ENCODE results near the gene C18orf32.

GRCh38 chr18:49467599-49467998 lies 19.4 kb downstream of the C18orf32 start:
- TF ChIP-seq, protein P1, sequence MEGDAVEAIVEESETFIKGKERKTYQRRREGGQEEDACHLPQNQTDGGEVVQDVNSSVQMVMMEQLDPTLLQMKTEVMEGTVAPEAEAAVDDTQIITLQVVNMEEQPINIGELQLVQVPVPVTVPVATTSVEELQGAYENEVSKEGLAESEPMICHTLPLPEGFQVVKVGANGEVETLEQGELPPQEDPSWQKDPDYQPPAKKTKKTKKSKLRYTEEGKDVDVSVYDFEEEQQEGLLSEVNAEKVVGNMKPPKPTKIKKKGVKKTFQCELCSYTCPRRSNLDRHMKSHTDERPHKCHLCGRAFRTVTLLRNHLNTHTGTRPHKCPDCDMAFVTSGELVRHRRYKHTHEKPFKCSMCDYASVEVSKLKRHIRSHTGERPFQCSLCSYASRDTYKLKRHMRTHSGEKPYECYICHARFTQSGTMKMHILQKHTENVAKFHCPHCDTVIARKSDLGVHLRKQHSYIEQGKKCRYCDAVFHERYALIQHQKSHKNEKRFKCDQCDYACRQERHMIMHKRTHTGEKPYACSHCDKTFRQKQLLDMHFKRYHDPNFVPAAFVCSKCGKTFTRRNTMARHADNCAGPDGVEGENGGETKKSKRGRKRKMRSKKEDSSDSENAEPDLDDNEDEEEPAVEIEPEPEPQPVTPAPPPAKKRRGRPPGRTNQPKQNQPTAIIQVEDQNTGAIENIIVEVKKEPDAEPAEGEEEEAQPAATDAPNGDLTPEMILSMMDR (IDR thresholded peaks at IDR 0.05), result no peak
- TF ChIP-seq POLR2A (IDR thresholded peaks at IDR 0.05), result no peak
